HG02840 (cell line): ENCODE measurements around the gene ARMC9.
"Not testable (repeated sequence)": the region's sequence is repeated elsewhere in the genome, so short reads cannot be mapped to it uniquely, and the experiment has no call there.

Source experiments
- ATAC-seq: cut with Tn5 transposase; IDR thresholded peaks from one replicate; pipeline ENCODE4 v1.9.1; 2021; ENCODE audit warnings: mild to moderate bottlenecking, moderate library complexity, moderate number of reproducible peaks; ENCODE audit not compliant: unreplicated experiment, low FRiP score

Gene ARMC9

DNA sequence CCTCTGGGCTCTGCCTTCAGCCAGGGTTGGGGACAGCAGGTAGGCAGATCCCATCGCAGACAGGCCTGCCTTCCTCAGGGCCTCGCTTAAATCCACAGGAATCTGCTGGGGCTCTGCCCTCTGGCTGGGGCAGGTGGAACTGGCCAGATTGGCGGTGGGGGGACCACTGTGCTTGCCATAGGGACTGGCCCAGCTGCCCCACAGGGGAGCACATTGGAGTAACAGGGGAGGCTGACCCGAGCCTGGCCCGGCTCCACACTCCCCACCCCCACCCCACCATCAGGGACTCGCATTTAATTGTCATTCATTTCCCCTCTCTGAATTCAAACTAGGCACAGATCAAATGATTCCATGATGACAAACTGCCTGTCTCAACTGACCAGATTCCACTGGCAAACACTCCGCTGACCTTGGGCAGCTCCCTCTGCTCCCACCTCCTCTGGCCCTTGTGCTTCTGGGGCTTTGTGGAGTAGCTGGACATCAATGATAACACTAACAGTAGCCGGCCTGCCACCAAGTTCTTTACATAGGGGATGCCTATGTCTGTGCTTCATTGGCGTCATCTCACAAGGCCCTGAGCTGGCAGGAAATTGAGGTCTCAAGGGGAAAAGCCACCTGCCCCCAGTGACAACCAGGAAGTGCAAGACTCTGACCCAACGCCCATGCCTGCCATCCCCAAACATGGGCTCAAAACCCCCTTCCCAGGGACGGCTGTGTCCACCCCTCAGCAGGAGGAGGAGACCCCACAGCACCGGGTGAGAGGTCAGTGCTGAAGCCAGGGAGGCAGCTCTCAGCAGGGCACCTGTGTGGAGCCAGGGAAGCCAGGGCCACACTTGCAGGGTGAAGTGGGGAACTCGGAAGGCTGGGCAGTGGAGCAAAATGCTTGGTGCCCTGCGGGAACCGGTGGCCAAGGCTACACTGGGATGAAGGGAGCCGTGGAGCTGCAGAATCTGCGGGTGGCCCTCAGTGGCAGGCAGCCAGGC lies 195.0 kb downstream of the ARMC9 start:
- peak; percentile 38 for ATAC-seq

DNA sequence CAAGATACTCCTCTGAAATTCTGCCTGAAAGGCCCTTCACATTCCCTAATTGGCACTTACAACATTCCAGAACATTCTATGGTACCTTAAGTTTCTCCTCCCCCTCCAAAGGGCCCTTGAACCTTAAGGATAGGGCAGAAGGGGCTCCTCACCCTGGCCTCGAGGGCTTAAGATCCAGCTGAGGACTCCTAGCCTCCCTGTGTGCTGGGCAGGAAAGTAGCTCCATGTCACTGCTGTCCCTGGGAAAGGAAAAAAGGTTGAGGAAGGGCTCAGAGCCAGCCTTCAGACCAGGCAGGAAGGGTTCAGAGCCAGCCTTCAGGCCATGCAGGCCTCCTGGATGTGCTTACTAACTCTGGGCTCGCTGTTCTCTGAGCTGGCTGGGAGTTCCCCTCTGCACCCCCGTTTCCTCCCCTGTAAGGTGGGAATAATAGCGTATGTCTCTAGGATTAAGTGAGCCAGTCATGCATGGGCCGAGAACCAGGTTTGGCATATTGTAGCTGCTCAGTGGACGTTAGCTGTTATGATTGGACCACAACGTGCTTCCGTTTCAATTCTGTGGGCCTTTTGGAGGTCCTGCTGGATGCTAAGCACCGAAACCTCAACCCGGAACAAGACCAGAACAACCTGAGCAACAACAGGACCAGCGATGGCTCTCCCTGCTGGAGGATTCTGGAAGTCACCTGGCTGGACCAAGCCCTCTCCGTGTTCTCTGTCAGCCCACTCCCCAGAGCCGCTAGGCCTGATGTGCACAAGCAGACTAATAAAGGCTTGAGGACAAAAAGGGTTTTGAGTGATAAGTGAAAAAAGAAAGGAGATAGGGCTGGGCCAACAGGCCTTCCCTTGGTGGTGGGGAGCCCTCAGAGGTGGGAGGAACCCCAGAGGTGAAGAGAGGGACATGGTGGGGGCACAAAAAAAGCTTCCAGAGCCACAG lies 196.0 kb downstream of the ARMC9 start:
- peak; percentile 46 for ATAC-seq

DNA sequence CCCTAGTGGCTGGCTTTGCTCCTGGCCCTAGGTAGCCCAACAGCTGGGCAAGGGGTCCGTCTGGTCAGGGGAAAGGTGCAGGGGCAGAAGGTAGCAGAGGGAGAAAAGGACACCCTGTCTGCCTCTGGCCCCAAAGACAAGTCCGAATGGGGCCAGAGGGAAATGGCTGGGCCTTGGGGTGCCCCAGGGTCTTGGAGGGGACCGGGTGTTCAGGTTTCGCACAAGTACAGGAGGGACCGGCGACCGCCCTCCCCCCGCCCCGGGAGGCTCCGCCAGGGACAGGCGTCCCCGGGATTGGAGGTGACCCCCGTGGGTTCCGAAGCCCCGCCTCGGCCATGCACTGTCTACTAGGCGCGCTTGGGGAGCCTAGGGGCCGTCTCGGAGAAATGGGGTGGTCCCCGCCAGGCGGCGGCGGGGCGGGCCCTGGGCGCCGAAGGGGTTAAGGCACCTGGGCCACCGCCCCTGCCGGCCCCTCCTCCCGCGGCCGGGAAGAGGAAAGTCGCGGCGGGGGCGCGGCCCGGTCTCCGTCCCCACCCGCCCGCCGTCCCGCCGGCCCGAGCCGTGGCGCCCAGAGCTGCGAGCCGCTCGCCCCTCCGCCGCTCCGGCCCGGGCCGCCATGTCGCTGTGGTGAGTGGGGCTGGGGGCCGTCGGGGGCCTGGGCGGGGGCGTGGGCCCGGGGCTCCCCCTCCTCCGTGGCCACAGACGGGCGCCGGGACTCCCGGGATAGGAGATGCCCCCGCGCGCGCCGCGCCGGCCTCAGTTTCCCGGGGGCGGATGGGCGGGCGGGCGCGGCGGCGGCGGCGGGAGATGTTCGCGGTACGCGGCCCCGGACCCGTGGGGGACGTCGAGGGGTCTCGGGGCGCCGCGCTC lies 197.0 kb downstream of the ARMC9 start, which contains the start of gene B3GNT7:
TSS of gene B3GNT7 (plus strand) at position 523 of the 870 bp plus-strand sequence. CDS start at position 617, 94 bp downstream.
- no peak for ATAC-seq

DNA sequence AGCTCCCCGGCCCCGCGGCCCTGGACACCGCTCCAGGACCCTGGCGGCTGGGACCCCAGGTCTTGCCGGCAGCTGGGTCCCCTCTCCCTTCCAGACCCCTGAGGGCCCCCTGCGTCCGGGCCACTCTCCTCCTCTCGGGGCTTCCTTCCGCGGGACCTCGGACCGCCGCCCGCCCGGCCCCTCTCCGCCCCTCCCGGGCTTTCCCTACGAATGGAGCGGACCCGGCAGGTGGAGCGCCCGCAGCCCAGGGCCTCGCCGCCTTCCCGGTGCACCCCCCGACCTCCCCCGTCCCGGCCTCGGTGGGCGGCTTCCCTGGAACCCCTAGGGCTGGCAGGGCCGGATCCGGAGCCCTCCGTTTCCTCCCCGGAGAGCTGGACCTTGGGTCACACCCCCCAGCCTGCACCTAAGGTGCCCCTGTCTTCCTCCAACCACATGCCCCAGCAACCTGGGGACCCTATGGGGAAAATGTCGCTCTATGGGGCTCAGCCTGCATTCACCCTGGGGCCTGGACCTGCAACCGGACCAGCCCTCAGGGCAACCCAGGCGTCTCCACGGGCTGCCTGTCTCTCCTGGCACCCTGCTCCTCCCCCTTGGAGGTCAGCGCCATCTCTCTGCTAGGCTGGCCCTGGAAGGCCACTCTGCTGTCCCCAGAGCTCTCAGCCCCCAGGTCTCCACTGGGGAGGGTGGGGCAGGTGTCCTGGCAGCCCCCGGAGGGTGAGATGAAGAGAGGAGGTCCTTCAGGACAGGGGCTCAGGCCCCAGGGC lies 197.8 kb downstream of the ARMC9 start:
- no peak for ATAC-seq

DNA sequence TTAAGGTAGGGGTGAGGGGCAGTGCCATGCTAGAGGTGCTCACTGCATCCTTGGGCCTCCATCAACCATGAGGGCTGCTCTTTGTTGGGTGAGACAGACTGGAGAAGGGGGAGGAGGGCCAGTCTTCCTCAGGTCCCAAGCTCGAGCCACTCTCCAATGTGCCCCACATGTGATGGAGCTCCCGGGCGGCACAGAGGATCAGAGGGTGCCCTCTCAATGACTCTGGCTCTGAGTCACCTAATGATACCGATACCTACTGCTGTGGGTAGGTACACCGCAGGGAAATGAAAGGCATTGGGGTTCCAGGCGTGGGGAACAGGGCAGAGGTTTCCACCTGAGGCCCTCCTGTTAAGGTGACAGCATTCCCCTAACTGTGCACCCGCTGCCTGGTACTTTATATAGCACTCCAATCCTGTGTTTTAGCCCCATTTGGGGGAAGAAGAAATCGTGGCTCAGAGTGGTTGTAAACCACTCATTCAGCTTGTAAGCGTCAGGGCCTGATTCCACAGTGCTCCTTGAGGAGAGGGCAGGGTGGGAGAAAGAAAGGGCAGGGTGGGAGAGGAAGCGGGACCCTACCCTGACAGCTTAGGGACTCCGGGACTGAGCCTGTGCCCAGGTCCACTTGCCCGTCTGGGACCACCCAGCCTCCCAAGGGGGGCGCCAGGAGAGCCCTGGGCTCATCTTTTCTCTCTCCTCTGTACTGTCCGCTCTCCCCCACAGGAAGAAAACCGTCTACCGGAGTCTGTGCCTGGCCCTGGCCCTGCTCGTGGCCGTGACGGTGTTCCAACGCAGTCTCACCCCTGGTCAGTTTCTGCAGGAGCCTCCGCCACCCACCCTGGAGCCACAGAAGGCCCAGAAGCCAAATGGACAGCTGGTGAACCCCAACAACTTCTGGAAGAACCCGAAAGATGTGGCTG lies 198.8 kb downstream of the ARMC9 start:
- ATAC-seq: no peak

DNA sequence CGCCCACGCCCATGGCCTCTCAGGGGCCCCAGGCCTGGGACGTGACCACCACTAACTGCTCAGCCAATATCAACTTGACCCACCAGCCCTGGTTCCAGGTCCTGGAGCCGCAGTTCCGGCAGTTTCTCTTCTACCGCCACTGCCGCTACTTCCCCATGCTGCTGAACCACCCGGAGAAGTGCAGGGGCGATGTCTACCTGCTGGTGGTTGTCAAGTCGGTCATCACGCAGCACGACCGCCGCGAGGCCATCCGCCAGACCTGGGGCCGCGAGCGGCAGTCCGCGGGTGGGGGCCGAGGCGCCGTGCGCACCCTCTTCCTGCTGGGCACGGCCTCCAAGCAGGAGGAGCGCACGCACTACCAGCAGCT lies 199.5 kb downstream of the ARMC9 start:
- ATAC-seq: no peak

DNA sequence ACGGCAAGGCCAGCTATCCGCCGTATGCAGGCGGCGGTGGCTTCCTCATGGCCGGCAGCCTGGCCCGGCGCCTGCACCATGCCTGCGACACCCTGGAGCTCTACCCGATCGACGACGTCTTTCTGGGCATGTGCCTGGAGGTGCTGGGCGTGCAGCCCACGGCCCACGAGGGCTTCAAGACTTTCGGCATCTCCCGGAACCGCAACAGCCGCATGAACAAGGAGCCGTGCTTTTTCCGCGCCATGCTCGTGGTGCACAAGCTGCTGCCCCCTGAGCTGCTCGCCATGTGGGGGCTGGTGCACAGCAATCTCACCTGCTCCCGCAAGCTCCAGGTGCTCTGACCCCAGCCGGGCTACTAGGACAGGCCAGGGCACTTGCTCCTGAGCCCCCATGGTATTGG lies 200.2 kb downstream of the ARMC9 start:
- no peak for ATAC-seq

DNA sequence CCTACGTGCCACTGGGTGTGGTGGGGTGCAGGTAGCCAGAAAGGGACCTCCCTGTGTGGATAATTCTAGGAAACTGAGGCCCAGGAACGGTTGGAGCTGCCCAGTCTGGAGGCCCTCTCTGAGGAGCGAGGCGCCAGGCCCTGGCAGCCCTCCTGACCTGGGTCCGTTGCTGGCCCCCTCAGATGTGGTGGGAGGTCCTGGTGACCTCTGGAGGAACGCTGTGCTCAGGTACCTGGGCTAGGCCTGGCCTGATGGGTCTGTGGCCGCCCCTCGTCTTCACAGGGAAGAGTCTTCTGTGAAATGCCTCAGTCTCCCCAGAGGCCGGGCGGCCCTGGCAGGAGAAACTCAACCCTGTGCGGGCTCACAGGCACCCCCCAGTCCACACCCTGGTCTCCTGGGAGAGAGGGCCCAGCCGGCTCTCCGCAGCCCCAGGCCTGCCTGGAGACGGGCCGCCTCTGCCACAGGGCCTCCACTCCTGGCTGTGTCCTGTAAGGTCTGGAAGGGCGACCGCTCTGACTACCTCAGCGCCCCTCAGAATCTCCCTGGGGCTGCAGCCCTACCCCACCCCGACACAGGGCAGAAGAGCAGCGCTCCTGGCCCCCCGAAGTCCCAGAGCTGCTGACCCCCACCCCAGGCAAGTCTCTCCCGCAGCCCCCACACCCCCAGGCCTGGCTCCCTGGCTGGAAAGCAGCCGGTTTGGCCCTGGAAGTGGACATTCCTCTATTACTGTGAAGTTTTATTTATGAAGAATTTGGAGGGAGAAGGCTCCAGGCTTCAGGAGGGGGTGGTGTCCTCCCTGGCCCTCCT lies 200.8 kb downstream of the ARMC9 start:
- no peak for ATAC-seq

DNA sequence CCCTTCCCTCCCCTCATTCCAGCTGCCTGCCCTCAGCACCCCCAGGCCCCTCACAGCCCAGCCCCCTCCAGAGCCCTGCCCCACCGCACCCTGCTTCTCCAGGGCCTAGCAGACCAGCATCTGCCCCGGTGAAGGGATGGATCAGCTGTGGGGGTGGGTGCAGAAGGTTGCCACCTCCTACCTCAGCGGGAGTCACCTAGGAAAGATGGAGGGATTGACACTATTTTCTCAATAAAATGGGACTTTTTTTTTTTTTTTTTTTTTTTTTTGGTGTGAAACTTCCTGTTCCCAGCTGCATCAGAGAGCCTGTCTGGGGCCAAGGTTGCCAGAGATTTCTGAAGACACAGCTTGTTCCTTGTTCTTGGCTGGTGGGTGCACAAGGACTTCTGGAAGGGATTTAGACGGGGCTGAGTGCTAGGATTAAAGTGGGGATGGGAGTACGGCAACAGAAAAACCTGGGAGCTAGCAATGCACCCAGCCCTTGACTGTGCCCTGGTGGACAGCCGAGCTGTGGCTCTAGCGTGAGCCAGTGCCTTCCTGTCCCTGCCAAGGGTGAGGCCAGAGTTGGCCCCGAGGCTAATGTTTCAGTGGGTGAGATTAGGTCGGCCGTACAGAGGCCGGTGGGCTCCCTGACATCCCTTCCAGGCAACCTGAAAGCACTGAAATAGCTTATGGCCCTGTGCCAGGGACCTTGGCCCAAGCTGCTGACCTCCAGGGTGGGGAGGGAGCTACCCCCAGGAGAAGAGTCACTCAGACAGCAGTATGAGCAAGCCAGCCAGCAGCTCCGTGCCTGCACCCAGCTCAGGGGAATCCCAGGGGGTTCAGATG lies 201.6 kb downstream of the ARMC9 start:
- ATAC-seq: no peak

DNA sequence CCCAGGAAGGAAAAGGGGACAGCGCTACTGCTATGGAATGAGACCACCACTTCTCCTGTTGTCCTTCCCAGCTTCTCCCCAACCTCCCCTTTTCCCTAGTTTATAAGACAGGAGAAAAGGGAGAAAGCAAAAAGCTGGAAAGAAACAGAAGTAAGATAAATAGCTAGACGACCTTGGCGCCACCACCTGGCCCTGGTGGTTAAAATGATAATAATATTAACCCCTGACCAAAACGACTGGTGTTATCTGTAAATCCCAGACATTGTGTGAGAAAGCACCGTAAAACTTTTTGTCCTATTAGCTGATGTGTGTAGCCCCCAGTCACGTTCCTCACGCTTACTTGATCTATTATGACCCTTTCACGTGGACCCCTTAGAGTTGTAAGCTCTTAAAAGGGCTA lies 202.2 kb downstream of the ARMC9 start:
- not testable (repeated sequence) for ATAC-seq

DNA sequence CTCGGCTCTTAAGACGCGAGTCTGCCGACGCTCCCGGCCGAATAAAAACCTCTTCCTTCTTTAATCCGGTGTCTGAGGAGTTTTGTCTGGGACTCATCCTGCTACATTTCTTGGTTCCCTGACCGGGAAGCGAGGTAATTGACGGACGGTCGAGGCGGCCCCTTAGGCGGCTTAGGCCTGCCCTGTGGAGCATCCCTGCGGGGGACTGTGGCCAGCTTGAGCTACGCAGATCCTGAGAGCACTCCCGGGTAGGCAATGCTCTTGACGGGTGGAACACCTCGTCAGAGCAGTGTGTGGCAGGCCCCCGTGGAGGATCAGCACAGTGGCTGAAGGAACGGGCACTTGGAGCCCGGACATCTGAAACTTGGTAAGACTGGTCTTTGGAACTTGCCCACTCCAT lies 202.7 kb downstream of the ARMC9 start:
- ATAC-seq: not testable (repeated sequence)

DNA sequence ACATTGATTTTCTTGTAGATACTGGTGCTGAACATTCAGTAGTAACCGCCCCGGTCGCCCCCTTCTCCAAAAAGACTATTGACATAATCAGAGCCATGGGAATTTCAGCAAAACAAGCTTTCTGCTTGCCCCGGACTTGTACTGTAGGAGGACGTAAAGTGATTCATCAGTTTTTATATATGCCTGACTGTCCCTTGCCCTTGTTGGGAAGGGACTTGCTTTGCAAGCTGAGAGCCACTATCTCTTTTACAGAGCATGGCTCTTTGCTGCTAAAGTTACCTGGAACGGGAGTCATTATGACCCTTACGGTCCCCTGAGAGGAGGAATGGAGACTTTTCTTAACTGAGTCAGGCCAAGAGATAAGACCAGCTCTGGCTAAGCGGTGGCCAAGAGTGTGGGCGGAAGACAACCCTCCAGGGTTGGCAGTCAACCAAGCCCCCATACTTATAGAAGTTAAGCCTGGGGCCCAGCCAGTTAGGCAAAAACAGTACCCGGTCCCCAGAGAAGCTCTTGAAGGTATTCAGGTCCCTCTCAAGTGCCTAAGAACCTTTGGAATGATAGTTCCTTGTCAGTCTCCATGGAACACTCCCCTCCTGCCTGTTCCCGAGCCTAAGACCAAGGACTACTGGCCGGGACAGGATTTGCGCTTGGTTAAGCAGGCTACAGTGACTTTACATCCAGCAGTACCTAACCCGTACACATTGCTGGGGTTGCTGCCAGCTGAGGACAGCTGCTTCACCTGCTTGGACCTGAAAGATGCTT lies 205.2 kb downstream of the ARMC9 start:
- ATAC-seq: not testable (repeated sequence)

DNA sequence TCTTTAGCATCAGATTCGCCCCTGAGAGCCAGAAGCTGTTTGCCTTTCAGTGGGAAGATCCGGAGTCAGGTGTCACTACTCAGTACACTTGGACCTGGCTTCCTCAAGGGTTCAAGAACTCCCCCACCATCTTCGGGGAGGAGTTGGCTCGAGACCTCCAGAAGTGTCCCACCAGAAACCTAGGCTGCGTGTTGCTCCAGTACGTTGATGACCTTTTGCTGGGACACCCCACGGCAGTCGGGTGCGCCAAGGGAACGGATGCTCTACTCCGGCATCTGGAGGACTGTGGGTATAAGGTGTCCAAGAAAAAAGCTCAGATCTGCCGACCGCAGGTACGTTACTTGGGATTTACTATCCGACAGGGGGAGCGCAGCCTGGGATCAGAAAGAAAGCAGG lies 205.8 kb downstream of the ARMC9 start:
- ATAC-seq: not testable (repeated sequence)

DNA sequence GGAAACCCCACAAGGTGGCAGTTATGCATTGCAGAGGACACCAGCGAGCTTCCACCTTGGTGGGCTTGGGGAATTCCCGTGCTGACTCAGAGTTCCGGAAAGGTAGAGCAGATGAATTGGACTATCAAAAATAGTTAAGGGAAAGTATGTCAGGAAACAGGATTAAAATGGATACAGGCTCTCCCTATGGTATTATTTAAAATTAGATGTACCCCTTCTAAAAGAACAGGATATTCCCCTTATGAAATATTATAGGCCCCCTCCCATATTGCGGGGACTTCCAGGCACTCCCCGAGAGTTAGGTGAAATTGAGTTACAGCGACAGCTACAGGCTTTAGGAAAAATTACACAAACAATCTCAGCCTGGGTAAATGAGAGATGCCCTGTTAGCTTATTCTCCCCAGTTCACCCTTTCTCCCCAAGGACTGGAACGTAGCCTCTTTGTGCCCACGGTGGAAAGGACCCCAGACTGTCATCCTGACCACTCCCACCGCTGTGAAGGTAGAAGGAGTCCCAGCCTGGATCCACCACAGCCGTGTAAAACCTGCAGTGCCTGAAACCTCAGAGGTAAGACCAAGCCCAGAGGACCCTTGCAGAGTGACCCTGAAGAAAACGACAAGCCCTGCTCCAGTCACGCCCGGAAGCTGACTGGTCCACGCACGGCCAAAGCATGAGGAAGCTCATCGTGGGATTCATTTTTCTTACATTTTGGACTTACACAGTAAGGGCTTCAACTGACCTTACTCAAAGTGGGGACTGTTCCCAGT lies 207.4 kb downstream of the ARMC9 start:
- ATAC-seq: not testable (repeated sequence)

DNA sequence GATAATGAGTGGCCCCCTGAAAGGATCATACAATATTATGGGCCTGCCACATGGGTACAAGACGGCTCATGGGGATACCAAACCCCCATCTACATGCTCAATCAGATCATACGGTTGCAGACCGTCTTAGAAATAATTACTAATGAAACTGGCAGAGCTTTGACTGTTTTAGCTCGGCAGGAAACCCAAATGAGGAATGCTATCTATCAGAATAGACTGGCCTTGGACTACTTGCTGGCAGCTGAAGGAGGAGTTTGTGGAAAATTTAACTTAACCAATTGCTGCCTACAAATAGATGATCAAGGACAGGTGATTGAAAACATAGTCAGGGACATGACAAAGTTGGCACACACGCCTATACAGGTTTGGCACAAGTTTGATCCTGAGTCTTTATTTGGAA lies 209.3 kb downstream of the ARMC9 start:
- ATAC-seq: not testable (repeated sequence)
